HCT116 (cell line): ENCODE results near the gene SUPT3H.

Experiments
- EGR1 ChIP-seq: IDR thresholded peaks from 2 replicates; pipeline ENCODE4 v1.6.1; 2012; ENCODE audit warnings: low read depth
- EZH2 ChIP-seq: fragments of 200-600 bp; sonication (generic); IDR thresholded peaks from 2 replicates; pipeline ENCODE4 v1.6.1; 2017; ENCODE audit warnings: antibody characterized with exemption, mixed run types
- EZH2phosphoT487 ChIP-seq: fragments of 200-600 bp; IDR thresholded peaks from 2 replicates; pipeline ENCODE4 v1.6.1; 2018; ENCODE audit warnings: antibody characterized with exemption, borderline replicate concordance
- JUND ChIP-seq: IDR thresholded peaks from 2 replicates; pipeline ENCODE4 v1.6.1; 2012
- MAX ChIP-seq: IDR thresholded peaks from 2 replicates; pipeline ENCODE4 v1.6.1; 2012
- POLR2AphosphoS5 ChIP-seq: IDR thresholded peaks from 2 replicates; pipeline ENCODE4 v1.6.1; 2011; ENCODE audit warnings: mild to moderate bottlenecking, low read depth, low read length, moderate library complexity
- RAD21 ChIP-seq: IDR thresholded peaks from 2 replicates; pipeline ENCODE4 v1.6.1; 2012; ENCODE audit warnings: low read depth, mild to moderate bottlenecking
- REST ChIP-seq: IDR thresholded peaks from 2 replicates; pipeline ENCODE4 v1.6.1; 2012; ENCODE audit warnings: low read depth
- SIN3A ChIP-seq: IDR thresholded peaks from 2 replicates; pipeline ENCODE4 v1.6.1; 2012; ENCODE audit warnings: low read depth
- TCF7L2 ChIP-seq: IDR thresholded peaks from 2 replicates; pipeline ENCODE4 v1.7.0; 2011; ENCODE audit warnings: borderline replicate concordance, inconsistent platforms; ENCODE audit not compliant: insufficient read depth, insufficient read length; ENCODE audit errors: extremely low read depth
- YY1 ChIP-seq: IDR thresholded peaks from 2 replicates; pipeline ENCODE4 v1.6.1; 2011; ENCODE audit warnings: low read length, low read depth, moderate library complexity, mild to moderate bottlenecking; ENCODE audit not compliant: insufficient replicate concordance; ENCODE audit errors: extremely low read depth
- ZFX ChIP-seq: fragments of 450-650 bp; IDR thresholded peaks from 2 replicates; pipeline ENCODE4 v1.6.1; 2017
- ZNF274 ChIP-seq: fragments of 200-500 bp; sonication (Bioruptor generic); IDR thresholded peaks from 2 replicates; pipeline ENCODE4 v1.6.1; 2014; ENCODE audit warnings: mild to moderate bottlenecking, low read depth, low read length, inconsistent platforms
- TF ChIP-seq, protein P1 (sequence below), 3 experiments: fragments of 200-600 bp in 1 of 3; sonication (generic) in 1 of 3; IDR thresholded peaks in 2 of 3; conservative IDR thresholded peaks in 1 of 3; 2 replicates each; pipeline ENCODE4 v1.5.1; 2012 to 2017; ENCODE audit warnings: low read depth in 2 of 3, low read length in 2 of 3, antibody characterized with exemption in 1 of 3, borderline replicate concordance in 1 of 3, control low read depth in 1 of 3, mild to moderate bottlenecking in 1 of 3, mixed read lengths in 1 of 3, mixed run types in 1 of 3, moderate library complexity in 1 of 3; ENCODE audit not compliant: insufficient read depth in 1 of 3

DNA sequence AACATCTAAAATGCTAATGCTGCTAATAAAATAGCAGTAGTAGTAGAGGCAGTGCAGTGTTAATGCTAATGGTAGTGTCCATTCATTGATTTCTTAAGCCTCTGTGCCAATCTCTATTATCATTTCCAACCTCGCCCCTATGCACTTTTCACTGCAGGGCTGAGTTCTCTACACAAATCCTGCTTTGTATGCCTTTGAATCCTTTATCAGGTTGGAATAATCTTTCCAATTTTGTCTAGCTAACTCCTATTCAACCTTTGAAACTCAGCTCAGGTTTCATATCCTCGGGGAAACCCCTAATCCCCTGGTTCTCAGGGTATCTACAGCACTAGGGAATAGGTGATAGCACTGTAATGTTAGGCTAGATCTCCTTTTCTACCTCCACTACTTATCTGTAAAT is 333.6 kb downstream of the SUPT3H start:
- TF ChIP-seq, protein P1, sequence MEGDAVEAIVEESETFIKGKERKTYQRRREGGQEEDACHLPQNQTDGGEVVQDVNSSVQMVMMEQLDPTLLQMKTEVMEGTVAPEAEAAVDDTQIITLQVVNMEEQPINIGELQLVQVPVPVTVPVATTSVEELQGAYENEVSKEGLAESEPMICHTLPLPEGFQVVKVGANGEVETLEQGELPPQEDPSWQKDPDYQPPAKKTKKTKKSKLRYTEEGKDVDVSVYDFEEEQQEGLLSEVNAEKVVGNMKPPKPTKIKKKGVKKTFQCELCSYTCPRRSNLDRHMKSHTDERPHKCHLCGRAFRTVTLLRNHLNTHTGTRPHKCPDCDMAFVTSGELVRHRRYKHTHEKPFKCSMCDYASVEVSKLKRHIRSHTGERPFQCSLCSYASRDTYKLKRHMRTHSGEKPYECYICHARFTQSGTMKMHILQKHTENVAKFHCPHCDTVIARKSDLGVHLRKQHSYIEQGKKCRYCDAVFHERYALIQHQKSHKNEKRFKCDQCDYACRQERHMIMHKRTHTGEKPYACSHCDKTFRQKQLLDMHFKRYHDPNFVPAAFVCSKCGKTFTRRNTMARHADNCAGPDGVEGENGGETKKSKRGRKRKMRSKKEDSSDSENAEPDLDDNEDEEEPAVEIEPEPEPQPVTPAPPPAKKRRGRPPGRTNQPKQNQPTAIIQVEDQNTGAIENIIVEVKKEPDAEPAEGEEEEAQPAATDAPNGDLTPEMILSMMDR (IDR thresholded peaks at IDR 0.05 in 2 of 3, conservative IDR thresholded peaks at IDR 0.05 in 1 of 3; ENCODE audit: borderline replicate concordance in 1 of 3, insufficient read depth in 1 of 3, low read depth in 2 of 3, low read length in 2 of 3): no peak
- no peak for TF ChIP-seq EZH2phosphoT487
- TF ChIP-seq JUND: no peak
- TF ChIP-seq POLR2AphosphoS5: no peak
- no peak for TF ChIP-seq MAX
- no peak for TF ChIP-seq ZNF274
- no peak for TF ChIP-seq SIN3A
- TF ChIP-seq YY1: no peak
- no peak for TF ChIP-seq ZFX
- no peak for TF ChIP-seq EZH2
- TF ChIP-seq RAD21: no peak
- TF ChIP-seq EGR1: no peak
- TF ChIP-seq REST: no peak
- no peak for TF ChIP-seq TCF7L2
